B cell (primary cell): ENCODE data around the gene CACNB2. TPM values are rescaled to one million over a fixed set of nuclear protein-coding genes. Genes with fewer than 3 reads are reported as not detected.

Experiments used
- ATAC-seq: fragments of 200-7000 bp; cut with Tn5 transposase; one replicate; pipeline ENCODE4 v1.10.0; 2021; ENCODE audit warnings: low read depth, mild to moderate bottlenecking, moderate number of reproducible peaks, moderate library complexity
- CTCF ChIA-PET: fragments of 350-600 bp; sonication (Branson Sonifier 250); formaldehyde crosslinking; loops from one replicate; lab custom pipeline; 2021; ENCODE audit warnings: antibody characterized with exemption, inconsistent platforms; lab: Charles Lee
- POLR2A ChIA-PET: fragments of 350-600 bp; sonication (Branson Sonifier 250); formaldehyde crosslinking; loops from one replicate; lab custom pipeline; 2021; ENCODE audit warnings: antibody characterized with exemption; lab: Charles Lee
- DNase-seq: peaks from one replicate; pipeline ENCODE4 v3.0.0; 2013
- H2AFZ ChIP-seq: 2 replicates; pipeline ENCODE4 v1.6.1; 2012; ENCODE audit warnings: mild to moderate bottlenecking, low read depth, low read length; ENCODE audit not compliant: insufficient read depth, poor library complexity, severe bottlenecking
- H3K27ac ChIP-seq, 2 donors: 1 replicate in 1 of 2; 2 replicates in 1 of 2; pipeline ENCODE4 v1.5.1; 2012 to 2013; ENCODE audit warnings: low read length in 2 of 2, mild to moderate bottlenecking in 2 of 2, moderate library complexity in 1 of 2
- H3K27me3 ChIP-seq, 4 experiments: fragments of 200-600 bp in 1 of 4; sonication (generic) in 1 of 4; replicated peaks in 1 of 4; 1 replicate in 2 of 4; 2 replicates in 2 of 4; pipeline versions ENCODE4 v1.6.1 to v1.7.0; 2013 to 2016; ENCODE audit warnings: low read length in 3 of 4, mild to moderate bottlenecking in 2 of 4, mixed read lengths in 1 of 4, moderate library complexity in 1 of 4; ENCODE audit not compliant: insufficient read depth in 4 of 4, control insufficient read depth in 3 of 4; ENCODE audit errors: control extremely low read depth in 1 of 4
- H3K36me3 ChIP-seq, 2 experiments: replicated peaks in 1 of 2; 1 replicate in 1 of 2; 2 replicates in 1 of 2; pipeline versions ENCODE4 v1.6.1 to v1.7.1; 2013; ENCODE audit warnings: low read length in 1 of 2; ENCODE audit not compliant: insufficient read depth in 2 of 2, control insufficient read depth in 1 of 2; ENCODE audit errors: control extremely low read depth in 1 of 2, extremely low read depth in 1 of 2
- H3K4me1 ChIP-seq, 2 donors: fragments of 200-600 bp in 1 of 2; sonication (generic) in 1 of 2; 1 replicate in 1 of 2; 2 replicates in 1 of 2; pipeline versions ENCODE4 v1.5.1 to v1.6.1; 2013 to 2017; ENCODE audit warnings: low read length in 2 of 2; ENCODE audit not compliant: control insufficient read depth in 2 of 2, insufficient read depth in 2 of 2
- H3K4me2 ChIP-seq: replicated peaks from 2 replicates; pipeline ENCODE3; 2012; ENCODE audit warnings: mild to moderate bottlenecking, low read depth, low read length; ENCODE audit not compliant: poor library complexity, severe bottlenecking
- H3K4me3 ChIP-seq, 5 experiments: fragments of 200-600 bp in 1 of 5; sonication (generic) in 1 of 5; 1 replicate in 3 of 5; 2 replicates in 2 of 5; pipeline versions ENCODE4 v1.5.1 to v1.7.0; 2011 to 2016; ENCODE audit warnings: low read length in 4 of 5, mild to moderate bottlenecking in 4 of 5, low read depth in 2 of 5, control low read depth in 1 of 5, moderate library complexity in 1 of 5; ENCODE audit not compliant: insufficient read depth in 1 of 5; ENCODE audit errors: control extremely low read depth in 1 of 5, extremely low read depth in 1 of 5
- H3K79me2 ChIP-seq: fragments of 200-600 bp; sonication (generic); one replicate; pipeline ENCODE4 v1.6.0; 2016; ENCODE audit warnings: low read length; ENCODE audit not compliant: control insufficient read depth, insufficient read depth
- H3K9ac ChIP-seq: fragments of 200-600 bp; sonication (generic); 2 replicates; pipeline ENCODE4 v1.6.1; 2017; ENCODE audit warnings: mild to moderate bottlenecking, low read length, moderate library complexity
- H3K9me3 ChIP-seq, 3 donors: one replicate each; pipeline versions ENCODE4 v1.6.1 to v1.7.1; 2013; ENCODE audit warnings: low read length in 2 of 3; ENCODE audit not compliant: control insufficient read depth in 2 of 3, insufficient read depth in 1 of 3; ENCODE audit errors: control extremely low read depth in 1 of 3
- H4K20me1 ChIP-seq: 2 replicates; pipeline ENCODE4 v1.6.0; 2012; ENCODE audit warnings: mild to moderate bottlenecking, low read length; ENCODE audit not compliant: insufficient read depth, control insufficient read depth, poor library complexity, severe bottlenecking
- H3K27ac Mint-ChIP-seq: one replicate; pipeline ENCODE4 v1.8.0; 2021; ENCODE audit warnings: mixed read lengths
- H3K27me3 Mint-ChIP-seq: one replicate; pipeline ENCODE4 v1.8.0; 2021; ENCODE audit warnings: mixed read lengths
- H3K4me1 Mint-ChIP-seq: one replicate; pipeline ENCODE4 v1.8.0; 2021; ENCODE audit warnings: mixed read lengths
- H3K4me3 Mint-ChIP-seq: one replicate; pipeline ENCODE4 v1.8.0; 2021; ENCODE audit warnings: mixed read lengths
- H3K9me3 Mint-ChIP-seq: one replicate; pipeline ENCODE4 v1.8.0; 2022; ENCODE audit warnings: mixed read lengths; ENCODE audit not compliant: insufficient read depth
- EZH2 ChIP-seq: IDR thresholded peaks from 2 replicates; pipeline ENCODE4 v1.6.1; 2012; ENCODE audit warnings: borderline replicate concordance, low read depth, mild to moderate bottlenecking, moderate library complexity, low read length; ENCODE audit not compliant: insufficient read depth, poor library complexity, severe bottlenecking
- WGBS: methylation state at CpG from one replicate; pipeline ENCODE4 v1.1.5; 2013; ENCODE audit warnings: missing lambda C conversion rate; ENCODE audit not compliant: insufficient coverage; 5-methylcytosine and 5-hydroxymethylcytosine counted together
- intact Hi-C: fragments of 100-400 bp; cut with micrococcal nuclease; formaldehyde crosslinking; loops from one replicate; pipeline ENCODE4 v1.10.0; 2022
- polyA plus RNA-seq: library from polyadenylated mRNA; depleted of rRNA; stranded (reverse); fragments of >200 nt; gene quantifications from 2 replicates; pipeline ENCODE4 v1.2.3, GENCODE V29; 2012
- total RNA-seq, 2 donors: library from RNA; stranded (reverse); fragments of 120-200 nt in 1 of 2; gene quantifications; 1 replicate in 1 of 2; 2 replicates in 1 of 2; pipeline versions ENCODE4 v1.2.3 to v1.2.4, GENCODE V29; 2013 to 2022
- TF ChIP-seq, protein P1 (sequence below): fragments of 200-600 bp; IDR thresholded peaks from one replicate; pipeline ENCODE4 v1.8.0; 2022; ENCODE audit warnings: antibody characterized with exemption, mild to moderate bottlenecking

The CACNB2 gene
- total and polyA plus RNA-seq, 2 donors (not counting 1 experiment from before 2014, with no cell fraction given) = not detected

DNA sequence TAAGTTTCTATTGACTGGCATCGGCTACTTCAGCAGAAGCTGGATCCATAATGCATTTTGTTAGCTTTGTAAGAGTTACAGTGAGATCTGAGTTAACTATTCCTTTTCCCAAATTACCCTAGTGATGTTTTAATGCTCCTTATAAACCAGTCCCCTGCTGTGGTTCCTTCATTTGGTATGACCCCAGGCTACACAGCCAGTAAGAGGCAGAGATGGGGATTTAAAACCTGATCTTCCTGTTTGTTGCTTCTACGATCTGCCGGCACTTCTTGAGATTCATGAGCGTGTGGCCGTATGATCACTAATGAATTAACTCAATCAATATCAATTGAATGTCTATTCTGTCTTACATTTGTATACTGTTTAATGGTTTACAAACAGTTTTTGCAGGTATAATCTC lies 86.1 kb downstream of the CACNB2 start:
- H3K27ac Mint-ChIP-seq = no peak overlapping the region
- DNase-seq (no peak), ATAC-seq (no peak)
- ChIA-PET POLR2A (no interaction called here), CTCF (no interaction called here)
- intact Hi-C loops = no loop called here
- no peaks in the 10 kb centered on the region for H4K20me1 ChIP-seq
- no peak overlapping the region for H3K4me2 ChIP-seq
- no peaks in the 10 kb centered on the region for H3K79me2 ChIP-seq
- no peaks in the 10 kb centered on the region for H3K4me1 ChIP-seq
- TF ChIP-seq, protein P1, sequence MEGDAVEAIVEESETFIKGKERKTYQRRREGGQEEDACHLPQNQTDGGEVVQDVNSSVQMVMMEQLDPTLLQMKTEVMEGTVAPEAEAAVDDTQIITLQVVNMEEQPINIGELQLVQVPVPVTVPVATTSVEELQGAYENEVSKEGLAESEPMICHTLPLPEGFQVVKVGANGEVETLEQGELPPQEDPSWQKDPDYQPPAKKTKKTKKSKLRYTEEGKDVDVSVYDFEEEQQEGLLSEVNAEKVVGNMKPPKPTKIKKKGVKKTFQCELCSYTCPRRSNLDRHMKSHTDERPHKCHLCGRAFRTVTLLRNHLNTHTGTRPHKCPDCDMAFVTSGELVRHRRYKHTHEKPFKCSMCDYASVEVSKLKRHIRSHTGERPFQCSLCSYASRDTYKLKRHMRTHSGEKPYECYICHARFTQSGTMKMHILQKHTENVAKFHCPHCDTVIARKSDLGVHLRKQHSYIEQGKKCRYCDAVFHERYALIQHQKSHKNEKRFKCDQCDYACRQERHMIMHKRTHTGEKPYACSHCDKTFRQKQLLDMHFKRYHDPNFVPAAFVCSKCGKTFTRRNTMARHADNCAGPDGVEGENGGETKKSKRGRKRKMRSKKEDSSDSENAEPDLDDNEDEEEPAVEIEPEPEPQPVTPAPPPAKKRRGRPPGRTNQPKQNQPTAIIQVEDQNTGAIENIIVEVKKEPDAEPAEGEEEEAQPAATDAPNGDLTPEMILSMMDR = no peak
- TF ChIP-seq EZH2 = no peak
- H3K9ac ChIP-seq = no peak overlapping the region
- no CpG with 5 or more reads among the region's 5 CpGs for WGBS
- no peak overlapping the region for H3K4me3 Mint-ChIP-seq
- no peaks in the 10 kb centered on the region for H3K4me1 Mint-ChIP-seq
- no peak overlapping the region for H2AFZ ChIP-seq
- H3K27me3 ChIP-seq = peaks cover 0 to 3% (median 0%) of the 10 kb centered on the region in 4 experiments
- H3K36me3 ChIP-seq = no peaks in the 10 kb centered on the region
- H3K27me3 Mint-ChIP-seq = no peaks in the 10 kb centered on the region
- no peaks in the 10 kb centered on the region for H3K9me3 ChIP-seq
- no peaks in the 10 kb centered on the region for H3K9me3 Mint-ChIP-seq
- H3K27ac ChIP-seq = no peak overlapping the region
- no peak overlapping the region for H3K4me3 ChIP-seq

DNA sequence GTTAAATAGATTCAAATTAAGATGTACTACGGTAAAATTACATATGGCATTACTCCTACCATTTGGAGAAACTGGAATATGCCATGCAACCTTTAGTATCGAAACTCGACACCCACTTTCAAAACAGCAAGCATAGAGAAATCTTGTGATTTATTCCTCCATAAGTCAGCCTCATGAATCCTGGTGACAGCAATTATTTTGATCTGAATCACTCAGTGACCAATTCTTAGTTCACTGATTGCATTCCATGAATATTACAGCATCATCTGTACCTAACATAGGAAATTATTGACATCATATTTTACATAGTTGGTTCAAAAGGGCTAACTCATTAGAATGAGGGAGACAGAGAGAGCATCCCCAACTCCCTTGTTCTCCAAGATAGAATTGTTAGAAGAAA lies 89.6 kb downstream of the CACNB2 start:
- POLR2A ChIA-PET = no interaction called here
- Histone ChIP-seq H3K79me2 (no peaks in the 10 kb centered on the region), H3K36me3 (no peaks in the 10 kb centered on the region), H3K9me3 (no peaks in the 10 kb centered on the region), H4K20me1 (no peaks in the 10 kb centered on the region), H2AFZ (no peak overlapping the region), H3K4me1 (no peaks in the 10 kb centered on the region), H3K9ac (no peak overlapping the region), H3K4me2 (no peak overlapping the region), H3K4me3 (no peak overlapping the region), H3K27ac (no peak overlapping the region), H3K27me3 (no peaks in the 10 kb centered on the region)
- Mint-ChIP-seq H3K4me3 (no peak overlapping the region), H3K9me3 (no peaks in the 10 kb centered on the region), H3K27ac (no peak overlapping the region), H3K4me1 (no peaks in the 10 kb centered on the region), H3K27me3 (no peaks in the 10 kb centered on the region)
- ATAC-seq = no peak
- no peak for DNase-seq
- intact Hi-C loops = no loop called here
- WGBS = 100% methylated on average over 2 of the region's 3 CpGs
- TF ChIP-seq, protein P1 = no peak
- TF ChIP-seq EZH2 = no peak
- CTCF ChIA-PET = no interaction called here
